Ascending aorta (tissue), 2 donors: Measurements from ENCODE around the gene PMP22. TPM values are rescaled to one million over a fixed set of nuclear protein-coding genes. Genes with fewer than 3 reads are reported as not detected.

Experiments used
- DNase-seq, 2 donors: peaks; one replicate each; pipeline ENCODE4 v3.0.0-alpha.2; 2019; ENCODE audit warnings: low spot score in 2 of 2
- H3K27ac ChIP-seq, 2 donors: fragments of 200-600 bp; sonication (generic); one replicate each; pipeline ENCODE4 v1.5.1; 2016 to 2017; ENCODE audit warnings: mild to moderate bottlenecking in 1 of 2
- H3K27me3 ChIP-seq: fragments of 200-600 bp; sonication (generic); one replicate; pipeline ENCODE4 v1.5.1; 2017
- H3K36me3 ChIP-seq, 2 donors: fragments of 200-600 bp; sonication (generic); one replicate each; pipeline ENCODE4 v1.5.1; 2016
- H3K4me1 ChIP-seq, 2 donors: fragments of 200-600 bp; sonication (generic); one replicate each; pipeline ENCODE4 v1.5.1; 2016 to 2017; ENCODE audit warnings: mild to moderate bottlenecking in 1 of 2
- H3K4me3 ChIP-seq, 2 donors: fragments of 200-600 bp; sonication (generic); one replicate each; pipeline ENCODE4 v1.5.1; 2016 to 2017; ENCODE audit warnings: mild to moderate bottlenecking in 1 of 2
- H3K9me3 ChIP-seq, 2 donors: fragments of 200-600 bp; sonication (generic); one replicate each; pipeline ENCODE4 v1.5.1; 2016
- intact Hi-C: fragments of 100-400 bp; cut with DNase I; formaldehyde crosslinking; loops from one replicate; pipeline ENCODE4 v1.15.1; 2023
- total RNA-seq: library from RNA; depleted of rRNA; stranded (reverse); fragments of >200 nt; gene quantifications from one replicate; pipeline ENCODE4 v1.1.0, GENCODE V29; 2016
- TF ChIP-seq, protein P1 (sequence below), 3 experiments: fragments of 200-600 bp in 2 of 3; fragments of 450-650 bp in 1 of 3; sonication (generic) in 2 of 3; IDR thresholded peaks; one replicate each; pipeline ENCODE4 v1.5.1; 2016 to 2019; ENCODE audit warnings: antibody characterized with exemption in 3 of 3, mild to moderate bottlenecking in 1 of 3, moderate library complexity in 1 of 3

Gene PMP22
- total RNA-seq, 1 donor from 2014 or later, result 199 TPM

DNA sequence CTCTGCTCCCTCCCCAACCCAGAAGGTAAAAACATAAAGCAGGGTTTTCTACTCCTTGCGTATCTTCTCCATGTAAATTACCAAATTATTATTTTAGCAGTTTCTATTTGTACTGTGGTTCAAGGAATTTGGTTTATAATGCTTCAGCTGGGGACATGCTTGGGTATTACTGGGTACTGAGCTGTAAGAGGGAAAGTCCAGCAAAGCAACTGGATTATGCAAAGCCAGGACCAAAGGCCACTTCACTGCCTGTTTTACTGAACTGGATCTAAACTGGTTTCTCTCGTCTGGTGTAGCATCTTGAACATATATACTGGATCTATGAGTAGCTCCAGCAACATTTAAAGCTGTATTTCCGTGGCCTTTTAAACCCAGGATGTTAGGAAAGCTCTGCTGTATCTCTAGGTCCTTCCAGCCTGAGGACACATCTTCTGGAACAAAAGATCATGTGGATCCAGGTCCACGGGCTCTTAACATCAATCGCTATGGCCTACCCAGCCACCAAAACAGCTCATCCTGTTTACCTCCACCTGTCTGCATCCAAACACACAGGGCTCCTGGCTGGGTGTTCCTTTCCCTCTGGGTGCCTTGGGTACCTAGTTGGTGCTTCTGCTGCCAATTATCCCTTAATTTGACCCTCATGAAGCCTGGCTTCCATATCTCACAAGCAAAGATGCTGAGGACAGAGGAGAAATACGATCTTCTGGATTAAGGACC is 7.2 kb downstream of the PMP22 start:
- Histone ChIP-seq H3K27me3 (no peaks in the 10 kb centered on the region), H3K4me3 (peak overlapping the region; percentile 27 to 49), H3K9me3 (no peaks in the 10 kb centered on the region), H3K36me3 (peaks cover 43 to 51% of the 10 kb centered on the region in 2 donors), H3K4me1 (peaks cover 20 to 42% of the 10 kb centered on the region in 2 donors), H3K27ac (peak overlapping the region; percentile 67 to 77)
- intact Hi-C loops, result loop anchor here (1.0 to 2.0 kb wide), 2 partner anchors 245 to 427 kb away; partner anchors contain the start of gene TRIM16
- TF ChIP-seq, protein P1, sequence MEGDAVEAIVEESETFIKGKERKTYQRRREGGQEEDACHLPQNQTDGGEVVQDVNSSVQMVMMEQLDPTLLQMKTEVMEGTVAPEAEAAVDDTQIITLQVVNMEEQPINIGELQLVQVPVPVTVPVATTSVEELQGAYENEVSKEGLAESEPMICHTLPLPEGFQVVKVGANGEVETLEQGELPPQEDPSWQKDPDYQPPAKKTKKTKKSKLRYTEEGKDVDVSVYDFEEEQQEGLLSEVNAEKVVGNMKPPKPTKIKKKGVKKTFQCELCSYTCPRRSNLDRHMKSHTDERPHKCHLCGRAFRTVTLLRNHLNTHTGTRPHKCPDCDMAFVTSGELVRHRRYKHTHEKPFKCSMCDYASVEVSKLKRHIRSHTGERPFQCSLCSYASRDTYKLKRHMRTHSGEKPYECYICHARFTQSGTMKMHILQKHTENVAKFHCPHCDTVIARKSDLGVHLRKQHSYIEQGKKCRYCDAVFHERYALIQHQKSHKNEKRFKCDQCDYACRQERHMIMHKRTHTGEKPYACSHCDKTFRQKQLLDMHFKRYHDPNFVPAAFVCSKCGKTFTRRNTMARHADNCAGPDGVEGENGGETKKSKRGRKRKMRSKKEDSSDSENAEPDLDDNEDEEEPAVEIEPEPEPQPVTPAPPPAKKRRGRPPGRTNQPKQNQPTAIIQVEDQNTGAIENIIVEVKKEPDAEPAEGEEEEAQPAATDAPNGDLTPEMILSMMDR (IDR thresholded peaks at IDR 0.05), result no peak
- DNase-seq, result no peak

DNA sequence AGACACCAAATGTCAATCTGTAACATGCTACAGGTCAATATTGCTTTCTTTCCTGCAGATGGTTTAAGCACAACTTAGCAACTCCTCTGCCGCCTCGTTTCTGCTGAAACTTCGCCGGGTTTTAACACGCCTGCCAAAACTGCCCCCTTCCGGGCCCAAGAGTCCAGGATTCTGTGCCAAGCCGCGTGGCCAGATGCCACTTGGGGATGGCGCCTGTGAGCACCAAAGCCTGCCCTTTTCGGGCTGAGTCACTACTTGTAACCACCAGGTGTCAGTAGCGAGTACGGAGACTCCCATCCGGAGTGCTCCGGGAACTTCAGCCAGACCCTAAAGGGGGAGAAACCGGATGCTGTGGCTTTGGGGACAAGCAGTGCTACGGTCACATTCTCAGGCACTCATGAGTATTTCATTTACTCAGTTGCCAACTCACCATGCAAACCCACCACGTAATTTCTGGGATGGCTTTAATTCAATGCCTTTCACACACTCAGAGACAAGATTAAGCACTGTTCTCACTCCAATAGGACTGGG is 7.8 kb downstream of the PMP22 start:
- Histone ChIP-seq H3K36me3 (peaks cover 48 to 58% of the 10 kb centered on the region in 2 donors), H3K27me3 (no peaks in the 10 kb centered on the region), H3K27ac (peak overlapping the region; percentile 67 to 77), H3K9me3 (no peaks in the 10 kb centered on the region), H3K4me3 (peak overlapping the region; percentile 27 to 49), H3K4me1 (peaks cover 20 to 46% of the 10 kb centered on the region in 2 donors)
- DNase-seq, result peak; percentile 39 to 94
- intact Hi-C loops, result loop anchor here (1.0 to 2.0 kb wide), 2 partner anchors 246 to 427 kb away; partner anchors contain the start of gene TRIM16
- TF ChIP-seq, protein P1 (IDR thresholded peaks at IDR 0.05), result peak; percentile 79 to 93 (median 86)

DNA sequence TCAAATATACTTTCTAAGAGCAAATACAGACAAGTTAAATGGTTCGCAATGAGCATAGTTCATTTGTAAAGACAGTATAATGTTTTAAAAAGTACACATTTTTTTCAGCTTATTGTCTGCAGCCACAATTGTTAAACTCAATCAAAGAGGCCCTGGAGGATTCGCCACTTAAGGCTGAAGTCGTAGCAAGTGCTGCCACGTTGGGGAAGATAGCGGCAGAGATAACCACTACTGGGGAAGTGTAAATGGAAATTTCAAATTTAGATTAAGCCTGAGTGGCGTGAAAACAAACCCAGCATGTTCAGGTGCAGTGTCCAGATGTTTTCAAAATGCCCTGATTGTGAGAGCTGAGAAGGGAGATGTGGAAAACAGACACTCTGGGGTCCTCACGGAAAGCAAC is 8.4 kb downstream of the PMP22 start:
- H3K27ac ChIP-seq, result peak overlapping the region; percentile 67 to 77
- H3K36me3 ChIP-seq, result peaks cover 54 to 64% of the 10 kb centered on the region in 2 donors
- DNase-seq, result no peak
- intact Hi-C loops, result loop anchor here (1.0 to 2.0 kb wide), 2 partner anchors 247 to 428 kb away; partner anchors contain the start of gene TRIM16
- H3K4me3 ChIP-seq, result peak overlapping the region; percentile 27 to 49
- TF ChIP-seq, protein P1 (IDR thresholded peaks at IDR 0.05), result no peak
- H3K4me1 ChIP-seq, result peaks cover 20 to 47% of the 10 kb centered on the region in 2 donors
- no peaks in the 10 kb centered on the region for H3K27me3 ChIP-seq
- H3K9me3 ChIP-seq, result no peaks in the 10 kb centered on the region

DNA sequence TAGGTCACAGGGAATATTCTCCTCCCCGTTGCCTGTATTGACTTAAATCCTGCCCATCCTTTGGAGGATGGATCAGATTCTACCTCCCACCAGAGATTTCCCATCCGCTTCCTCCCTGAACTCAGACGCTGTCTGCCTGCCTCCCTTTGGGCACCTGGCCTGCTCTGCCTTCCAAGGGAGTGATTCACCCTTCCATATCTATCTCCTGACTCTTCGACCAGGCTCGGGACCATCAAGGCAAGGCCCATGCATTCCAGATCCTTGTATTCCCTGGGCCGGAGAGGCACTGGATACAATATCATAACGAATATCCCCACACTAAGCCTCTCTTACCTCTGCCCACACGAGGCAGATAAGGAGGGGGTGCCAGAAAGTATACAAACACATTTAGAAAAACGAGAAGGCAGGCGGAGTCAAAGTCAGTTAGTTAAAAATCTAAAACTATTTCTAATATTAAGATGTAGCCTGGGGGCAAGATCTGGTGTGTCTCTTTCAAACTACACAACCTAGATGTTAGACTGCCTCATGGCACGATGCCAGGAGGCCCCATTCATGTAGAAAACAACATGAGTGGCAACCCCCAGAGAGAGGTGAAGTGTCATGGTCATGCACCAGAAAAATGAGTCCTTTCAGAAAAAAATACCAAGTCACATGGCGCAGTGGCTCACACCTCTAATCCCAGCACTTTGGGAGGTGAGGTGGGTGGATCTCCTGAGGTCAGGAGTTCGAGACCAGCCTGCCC is 9.2 kb downstream of the PMP22 start:
- Histone ChIP-seq H3K27me3 (no peaks in the 10 kb centered on the region), H3K27ac (peak overlapping the region in 1 of 2 donors; percentile 15), H3K36me3 (peaks cover 58 to 72% of the 10 kb centered on the region in 2 donors), H3K4me3 (peak overlapping the region in 1 of 2 donors; percentile 9), H3K4me1 (peaks cover 20 to 51% of the 10 kb centered on the region in 2 donors), H3K9me3 (no peaks in the 10 kb centered on the region)
- no peak for DNase-seq
- TF ChIP-seq, protein P1 (IDR thresholded peaks at IDR 0.05), result no peak
- intact Hi-C loops, result loop anchor here (2.0 kb wide), 1 partner anchor 429 kb away; the partner anchor contains the start of gene TRIM16

DNA sequence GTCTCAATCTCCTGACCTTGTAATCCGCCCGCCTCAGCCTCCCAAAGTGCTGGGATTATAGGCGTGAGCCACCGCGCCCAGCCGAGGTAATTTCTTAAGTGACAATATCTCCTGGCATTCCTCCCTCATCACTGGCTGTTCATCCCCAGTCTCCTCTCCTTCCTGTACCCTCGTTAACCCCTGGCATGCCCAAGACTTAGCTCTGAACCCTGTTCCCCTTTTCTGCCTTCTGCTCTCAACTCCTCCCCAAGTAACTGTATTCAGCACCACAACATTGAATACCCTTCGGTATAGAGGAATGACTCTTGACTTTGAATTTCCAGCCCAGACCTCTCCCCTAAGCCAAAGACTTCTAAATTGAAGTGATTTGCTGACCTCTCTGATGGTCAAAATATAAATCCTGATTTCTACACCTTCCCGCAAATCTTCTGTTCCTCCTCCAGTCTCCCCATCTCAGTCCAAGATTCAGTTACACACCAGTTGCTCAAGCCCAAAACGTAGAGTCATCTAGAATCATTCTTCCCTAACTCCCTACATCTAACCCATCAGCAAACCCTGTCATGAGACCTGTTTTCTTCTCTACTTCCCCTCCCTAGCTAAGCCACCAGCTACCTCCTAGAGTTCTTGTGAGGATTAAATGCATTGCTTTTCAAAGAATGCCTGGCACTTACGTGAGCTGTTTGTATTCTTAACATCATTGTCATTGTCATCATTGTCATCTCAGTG is 14.8 kb downstream of the PMP22 start:
- TF ChIP-seq, protein P1 (IDR thresholded peaks at IDR 0.05), result no peak
- no peaks in the 10 kb centered on the region for H3K27me3 ChIP-seq
- no peaks in the 10 kb centered on the region for H3K9me3 ChIP-seq
- no peak for DNase-seq
- H3K4me3 ChIP-seq, result no peak overlapping the region
- H3K4me1 ChIP-seq, result peaks cover 0 to 25% of the 10 kb centered on the region in 2 donors
- H3K36me3 ChIP-seq, result peaks cover 47 to 67% of the 10 kb centered on the region in 2 donors
- H3K27ac ChIP-seq, result peak overlapping the region in 1 of 2 donors; percentile 36
- intact Hi-C loops, result no loop called here
